ENCODE results near the gene OR51F1. TPM values are rescaled to one million over a fixed set of nuclear protein-coding genes. Genes with fewer than 3 reads are reported as not detected.

The OR51F1 gene, protein sequence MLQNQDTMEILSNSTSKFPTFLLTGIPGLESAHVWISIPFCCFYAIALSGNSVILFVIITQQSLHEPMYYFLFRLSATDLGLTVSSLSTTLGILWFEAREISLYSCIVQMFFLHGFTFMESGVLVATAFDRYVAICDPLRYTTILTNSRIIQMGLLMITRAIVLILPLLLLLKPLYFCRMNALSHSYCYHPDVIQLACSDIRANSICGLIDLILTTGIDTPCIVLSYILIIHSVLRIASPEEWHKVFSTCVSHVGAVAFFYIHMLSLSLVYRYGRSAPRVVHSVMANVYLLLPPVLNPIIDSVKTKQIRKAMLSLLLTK
- total RNA-seq, result not detected in 2 replicates

DNA sequence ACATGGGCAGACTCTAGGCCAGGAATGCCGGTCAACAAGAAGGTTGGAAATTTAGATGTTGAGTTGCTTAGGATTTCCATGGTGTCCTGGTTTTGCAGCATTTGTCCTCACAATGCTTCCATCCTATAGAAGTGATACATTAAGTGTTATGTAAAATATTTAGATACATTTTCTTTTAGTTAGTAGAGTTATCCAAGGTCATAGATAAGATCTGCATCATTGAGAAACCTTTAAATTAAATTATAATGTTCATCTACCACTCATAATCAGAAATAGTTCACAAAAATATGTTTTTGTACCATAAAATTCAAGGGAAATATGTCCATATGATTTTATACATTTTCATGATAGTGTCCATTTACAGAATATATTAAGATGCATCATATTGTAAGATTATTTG is at the start of gene OR51F1:
Gene OR51F1 (minus strand): TSS at position 101 of the 400 bp plus-strand sequence. CDS start 0 bp downstream, at position 101.

DNA sequence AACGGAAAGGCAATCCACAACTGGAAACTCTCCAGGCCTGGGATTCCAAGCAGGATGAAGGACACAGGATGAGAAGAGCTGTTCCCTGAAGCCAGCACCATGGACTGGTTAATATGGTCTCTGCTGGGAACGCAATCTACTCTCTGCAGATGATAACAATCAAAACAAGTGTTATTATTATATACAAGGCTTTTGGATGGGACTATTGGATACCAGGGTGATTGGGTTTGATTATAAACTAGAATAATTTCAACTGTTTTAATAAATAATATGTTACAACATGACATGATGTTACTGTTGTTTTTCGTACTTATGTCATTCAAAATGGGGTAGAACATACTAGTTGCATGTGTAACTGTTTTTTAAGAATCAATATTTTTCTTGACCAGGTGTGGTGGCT is 34.5 kb upstream of the OR51F1 start, which contains the start of gene OR52R1:
Gene OR52R1 (minus strand): TSS at position 101 of the 400 bp plus-strand sequence. CDS start 0 bp downstream, at position 101.

Other genes with a start within 250 kb of the OR51F1 start
- not detected in 2 replicates for gene OR52M1, start 224.7 kb downstream of the OR51F1 start, total RNA-seq
- gene OR52I2, start 188.2 kb downstream of the OR51F1 start, total RNA-seq, result not detected in 2 replicates
- not detected in 2 replicates for gene OR52I1, start 175.9 kb downstream of the OR51F1 start, total RNA-seq
- gene TRIM68, start 161.7 kb downstream of the OR51F1 start, total RNA-seq, result 7.8 and 8.7 TPM in 2 replicates
- gene OR51D1, start 132.5 kb downstream of the OR51F1 start, total RNA-seq, result not detected in 2 replicates
- not detected in 2 replicates for gene OR51E1, start 126.0 kb downstream of the OR51F1 start, total RNA-seq
- gene OR51E2, start 72.1 kb downstream of the OR51F1 start, total RNA-seq, result not detected in 2 replicates
- not detected in 2 replicates for gene MMP26, start 65.2 kb downstream of the OR51F1 start, total RNA-seq
- gene OR52R1, start 34.4 kb upstream of the OR51F1 start, total RNA-seq, result not detected in 2 replicates
- not detected in 2 replicates for gene OR51F2, start 51.4 kb upstream of the OR51F1 start, total RNA-seq
- gene OR51S1, start 79.3 kb upstream of the OR51F1 start, total RNA-seq, result not detected in 2 replicates
- not detected in 2 replicates for gene OR51T1, start 112.0 kb upstream of the OR51F1 start, total RNA-seq
- gene OR51A7, start 133.8 kb upstream of the OR51F1 start, total RNA-seq, result not detected in 2 replicates
- not detected in 2 replicates for gene OR51G2, start 149.4 kb upstream of the OR51F1 start, total RNA-seq
- gene OR51G1, start 154.4 kb upstream of the OR51F1 start, total RNA-seq, result not detected in 2 replicates
- gene OR51A4, start 177.7 kb upstream of the OR51F1 start, total RNA-seq, result not detected in 2 replicates
- not detected in 2 replicates for gene OR51A2, start 185.8 kb upstream of the OR51F1 start, total RNA-seq
- not detected in 2 replicates for gene OR51L1, start 224.9 kb upstream of the OR51F1 start, total RNA-seq